ENCODE results near the gene SORL1.
"Not testable (repeated sequence)": the region's sequence is repeated elsewhere in the genome, so short reads cannot be mapped to it uniquely, and the experiment has no call there.

SORL1 gene

GRCh38 chr11:121411330-121411729, 40.8 kb upstream of the SORL1 start:
- H2AK5ac ChIP-seq (ENCODE audit: low read length); H3K4ac ChIP-seq (ENCODE audit: low read depth, low read length); H3K9ac ChIP-seq (ENCODE audit: low read length); H2BK120ac ChIP-seq (ENCODE audit: low read depth, low read length); H4K5ac ChIP-seq (ENCODE audit: low read length); H3K36me3 ChIP-seq (ENCODE audit: control insufficient read depth, insufficient read depth, low read length); H3K27ac ChIP-seq (ENCODE audit: low read depth, low read length); H3K79me1 ChIP-seq (ENCODE audit: low read length); H4K8ac ChIP-seq (ENCODE audit: low read depth, low read length); H3K27me3 ChIP-seq (ENCODE audit: insufficient read depth, low read length, poor library complexity); H2BK5ac ChIP-seq (ENCODE audit: low read length); H3K23ac ChIP-seq (ENCODE audit: low read length); H3K4me1 ChIP-seq (ENCODE audit: control insufficient read depth, low read depth, low read length); H2BK15ac ChIP-seq (replicated peaks; ENCODE audit: low read depth); H3K4me3 ChIP-seq (ENCODE audit: low read length); H3K18ac ChIP-seq (ENCODE audit: low read length); H3K56ac ChIP-seq (ENCODE audit: low read length); H3K79me2 ChIP-seq (ENCODE audit: control insufficient read depth, insufficient read depth, low read length); DNase-seq; H3K4me2 ChIP-seq (ENCODE audit: low read length): not testable (repeated sequence)

GRCh38 chr11:121412000-121412587, 40.0 kb upstream of the SORL1 start:
- no CpG with 5 or more reads among the region's 4 CpGs for WGBS (ENCODE audit: extremely low coverage, insufficient coverage, low lambda C conversion rate)
- no peak overlapping the region for H3K23ac ChIP-seq (ENCODE audit: low read length)
- H3K79me1 ChIP-seq (ENCODE audit: low read length), result no peaks in the 10 kb centered on the region
- no peak overlapping the region for H3K4me3 ChIP-seq (ENCODE audit: low read length)
- H3K27ac ChIP-seq (ENCODE audit: low read depth, low read length), result no peak overlapping the region
- DNase-seq, result no peak
- H3K79me2 ChIP-seq (ENCODE audit: control insufficient read depth, insufficient read depth, low read length), result no peaks in the 10 kb centered on the region
- H3K36me3 ChIP-seq (ENCODE audit: control insufficient read depth, insufficient read depth, low read length), result no peaks in the 10 kb centered on the region
- H2BK5ac ChIP-seq (ENCODE audit: low read length), result no peak overlapping the region
- H3K27me3 ChIP-seq (ENCODE audit: insufficient read depth, low read length, poor library complexity), result no peaks in the 10 kb centered on the region
- H2AK5ac ChIP-seq (ENCODE audit: low read length), result no peak overlapping the region
- H3K4ac ChIP-seq (ENCODE audit: low read depth, low read length), result no peak overlapping the region
- no peak overlapping the region for H3K4me2 ChIP-seq (ENCODE audit: low read length)
- no peak overlapping the region for H2BK15ac ChIP-seq (replicated peaks; ENCODE audit: low read depth)
- no peak overlapping the region for H3K56ac ChIP-seq (ENCODE audit: low read length)
- H3K18ac ChIP-seq (ENCODE audit: low read length), result no peak overlapping the region
- H3K9ac ChIP-seq (ENCODE audit: low read length), result no peak overlapping the region
- H2BK120ac ChIP-seq (ENCODE audit: low read depth, low read length), result no peak overlapping the region
- no peaks in the 10 kb centered on the region for H3K4me1 ChIP-seq (ENCODE audit: control insufficient read depth, low read depth, low read length)
- no peak overlapping the region for H4K8ac ChIP-seq (ENCODE audit: low read depth, low read length)
- H4K5ac ChIP-seq (ENCODE audit: low read length), result no peak overlapping the region

GRCh38 chr11:121412711-121413415, 39.3 kb upstream of the SORL1 start:
- H4K8ac ChIP-seq (ENCODE audit: low read depth, low read length), result no peak overlapping the region
- no peak overlapping the region for H3K4ac ChIP-seq (ENCODE audit: low read depth, low read length)
- H3K4me3 ChIP-seq (ENCODE audit: low read length), result no peak overlapping the region
- no CpG with 5 or more reads among the region's 4 CpGs for WGBS (ENCODE audit: extremely low coverage, insufficient coverage, low lambda C conversion rate)
- no peak overlapping the region for H3K27ac ChIP-seq (ENCODE audit: low read depth, low read length)
- H2BK15ac ChIP-seq (replicated peaks; ENCODE audit: low read depth), result no peak overlapping the region
- DNase-seq, result no peak
- H3K23ac ChIP-seq (ENCODE audit: low read length), result no peak overlapping the region
- no peak overlapping the region for H2BK5ac ChIP-seq (ENCODE audit: low read length)
- no peaks in the 10 kb centered on the region for H3K79me1 ChIP-seq (ENCODE audit: low read length)
- H2AK5ac ChIP-seq (ENCODE audit: low read length), result no peak overlapping the region
- H3K4me2 ChIP-seq (ENCODE audit: low read length), result no peak overlapping the region
- H4K5ac ChIP-seq (ENCODE audit: low read length), result no peak overlapping the region
- H3K9ac ChIP-seq (ENCODE audit: low read length), result no peak overlapping the region
- H3K79me2 ChIP-seq (ENCODE audit: control insufficient read depth, insufficient read depth, low read length), result no peaks in the 10 kb centered on the region
- H3K56ac ChIP-seq (ENCODE audit: low read length), result no peak overlapping the region
- no peaks in the 10 kb centered on the region for H3K27me3 ChIP-seq (ENCODE audit: insufficient read depth, low read length, poor library complexity)
- no peak overlapping the region for H3K18ac ChIP-seq (ENCODE audit: low read length)
- H2BK120ac ChIP-seq (ENCODE audit: low read depth, low read length), result no peak overlapping the region
- no peaks in the 10 kb centered on the region for H3K4me1 ChIP-seq (ENCODE audit: control insufficient read depth, low read depth, low read length)
- no peaks in the 10 kb centered on the region for H3K36me3 ChIP-seq (ENCODE audit: control insufficient read depth, insufficient read depth, low read length)

- H3K27ac ChIP-seq (ENCODE audit: low read depth, low read length), result no peak overlapping the region
- no peaks in the 10 kb centered on the region for H3K36me3 ChIP-seq (ENCODE audit: control insufficient read depth, insufficient read depth, low read length)
- no peak overlapping the region for H3K9ac ChIP-seq (ENCODE audit: low read length)
- no peak overlapping the region for H2BK120ac ChIP-seq (ENCODE audit: low read depth, low read length)
- no peaks in the 10 kb centered on the region for H3K4me1 ChIP-seq (ENCODE audit: control insufficient read depth, low read depth, low read length)
- H3K56ac ChIP-seq (ENCODE audit: low read length), result no peak overlapping the region
- no peak for DNase-seq
- no peak overlapping the region for H3K23ac ChIP-seq (ENCODE audit: low read length)
- no peak overlapping the region for H3K4me3 ChIP-seq (ENCODE audit: low read length)
- no peak overlapping the region for H3K18ac ChIP-seq (ENCODE audit: low read length)
- no peak overlapping the region for H4K8ac ChIP-seq (ENCODE audit: low read depth, low read length)
- H3K27me3 ChIP-seq (ENCODE audit: insufficient read depth, low read length, poor library complexity), result no peaks in the 10 kb centered on the region
- no peak overlapping the region for H3K4me2 ChIP-seq (ENCODE audit: low read length)
- no peaks in the 10 kb centered on the region for H3K79me1 ChIP-seq (ENCODE audit: low read length)
- no peak overlapping the region for H4K5ac ChIP-seq (ENCODE audit: low read length)
- no peaks in the 10 kb centered on the region for H3K79me2 ChIP-seq (ENCODE audit: control insufficient read depth, insufficient read depth, low read length)
- no CpG with 5 or more reads among the region's 2 CpGs for WGBS (ENCODE audit: extremely low coverage, insufficient coverage, low lambda C conversion rate)
- H2BK15ac ChIP-seq (replicated peaks; ENCODE audit: low read depth), result no peak overlapping the region
- H2AK5ac ChIP-seq (ENCODE audit: low read length), result no peak overlapping the region
- no peak overlapping the region for H2BK5ac ChIP-seq (ENCODE audit: low read length)
- H3K4ac ChIP-seq (ENCODE audit: low read depth, low read length), result no peak overlapping the region
These were observed 37.8 kb upstream of the SORL1 start for GRCh38 chr11:121414141-121414913.

GRCh38 chr11:121415856-121416255, 36.3 kb upstream of the SORL1 start:
- H3K27me3 ChIP-seq (ENCODE audit: insufficient read depth, low read length, poor library complexity), result no peaks in the 10 kb centered on the region
- no peak overlapping the region for H2BK15ac ChIP-seq (replicated peaks; ENCODE audit: low read depth)
- WGBS (ENCODE audit: extremely low coverage, insufficient coverage, low lambda C conversion rate), result no CpG with 5 or more reads among the region's 1 CpG

More at GRCh38 chr11:121415856-121416255, 36.3 kb upstream of the SORL1 start:
- no peak overlapping the region for H3K56ac ChIP-seq (ENCODE audit: low read length)
- no peak overlapping the region for H3K27ac ChIP-seq (ENCODE audit: low read depth, low read length)
- no peak overlapping the region for H3K4ac ChIP-seq (ENCODE audit: low read depth, low read length)
- H3K79me1 ChIP-seq (ENCODE audit: low read length), result no peaks in the 10 kb centered on the region
- H3K4me1 ChIP-seq (ENCODE audit: control insufficient read depth, low read depth, low read length), result no peaks in the 10 kb centered on the region
- no peak overlapping the region for H2AK5ac ChIP-seq (ENCODE audit: low read length)
- H3K36me3 ChIP-seq (ENCODE audit: control insufficient read depth, insufficient read depth, low read length), result no peaks in the 10 kb centered on the region
- no peak overlapping the region for H4K5ac ChIP-seq (ENCODE audit: low read length)
- no peak overlapping the region for H3K4me2 ChIP-seq (ENCODE audit: low read length)
- no peak overlapping the region for H2BK120ac ChIP-seq (ENCODE audit: low read depth, low read length)
- no peak overlapping the region for H3K23ac ChIP-seq (ENCODE audit: low read length)
- H3K18ac ChIP-seq (ENCODE audit: low read length), result no peak overlapping the region
- no peak overlapping the region for H3K9ac ChIP-seq (ENCODE audit: low read length)
- no peak for DNase-seq
- no peak overlapping the region for H4K8ac ChIP-seq (ENCODE audit: low read depth, low read length)
- H3K79me2 ChIP-seq (ENCODE audit: control insufficient read depth, insufficient read depth, low read length), result no peaks in the 10 kb centered on the region
- no peak overlapping the region for H2BK5ac ChIP-seq (ENCODE audit: low read length)
- no peak overlapping the region for H3K4me3 ChIP-seq (ENCODE audit: low read length)

Measured in mesendoderm (in vitro differentiated cells).